Mucosa of rectum (tissue), 2 donors: ENCODE measurements around the gene KITLG.

Source experiments
- H3K27ac ChIP-seq, 2 donors: one replicate each; pipeline ENCODE4 v1.7.0; 2013; ENCODE audit warnings: inconsistent platforms in 2 of 2, low read depth in 2 of 2, low read length in 2 of 2
- H3K27me3 ChIP-seq, 2 donors: one replicate each; pipeline ENCODE4 v1.7.0; 2013; ENCODE audit warnings: low read length in 2 of 2; ENCODE audit not compliant: control insufficient read depth in 2 of 2, insufficient read depth in 2 of 2
- H3K36me3 ChIP-seq, 2 donors: one replicate each; pipeline ENCODE4 v1.7.0; 2013; ENCODE audit warnings: low read length in 2 of 2; ENCODE audit not compliant: control insufficient read depth in 2 of 2, insufficient read depth in 2 of 2
- H3K4me1 ChIP-seq, 2 donors: one replicate each; pipeline ENCODE4 v1.7.0; 2013; ENCODE audit warnings: low read length in 2 of 2, mild to moderate bottlenecking in 1 of 2; ENCODE audit not compliant: control insufficient read depth in 2 of 2, insufficient read depth in 2 of 2
- H3K4me3 ChIP-seq, 2 donors: one replicate each; pipeline ENCODE4 v1.7.0; 2013; ENCODE audit warnings: low read length in 2 of 2
- H3K9ac ChIP-seq, 2 donors: one replicate each; pipeline ENCODE4 v1.7.0; 2013; ENCODE audit warnings: low read length in 2 of 2, low read depth in 1 of 2, mild to moderate bottlenecking in 1 of 2
- H3K9me3 ChIP-seq, 2 donors: one replicate each; pipeline ENCODE4 v1.7.0; 2013; ENCODE audit warnings: low read length in 2 of 2; ENCODE audit not compliant: control insufficient read depth in 2 of 2
- donor health status: healthy.
- donor health status: Normal muscosa, but diverticular disease.

Gene KITLG

GRCh38 chr12:88546226-88546625, 34.0 kb downstream of the KITLG start:
- Histone ChIP-seq H3K27me3 (no peaks in the 10 kb centered on the region), H3K9me3 (no peaks in the 10 kb centered on the region), H3K36me3 (peaks cover 9 to 11% of the 10 kb centered on the region in 2 donors), H3K4me1 (no peaks in the 10 kb centered on the region), H3K27ac (no peak overlapping the region), H3K9ac (no peak overlapping the region), H3K4me3 (no peak overlapping the region)

- H3K4me1 ChIP-seq, result no peaks in the 10 kb centered on the region
- no peaks in the 10 kb centered on the region for H3K9me3 ChIP-seq
- H3K27me3 ChIP-seq, result no peaks in the 10 kb centered on the region
- no peak overlapping the region for H3K9ac ChIP-seq
- H3K27ac ChIP-seq, result no peak overlapping the region
- H3K36me3 ChIP-seq, result peaks cover 9 to 12% of the 10 kb centered on the region in 2 donors
- no peak overlapping the region for H3K4me3 ChIP-seq
Measured at GRCh38 chr12:88544991-88545980, 35.0 kb downstream of the KITLG start.

- Histone ChIP-seq H3K4me3 (no peak overlapping the region), H3K36me3 (peaks cover 3 to 9% of the 10 kb centered on the region in 2 donors), H3K9ac (no peak overlapping the region), H3K27me3 (no peaks in the 10 kb centered on the region), H3K9me3 (no peaks in the 10 kb centered on the region), H3K27ac (no peak overlapping the region), H3K4me1 (no peaks in the 10 kb centered on the region)
Measured at GRCh38 chr12:88539893-88540292, 40.4 kb downstream of the KITLG start.

- Histone ChIP-seq H3K27me3 (no peaks in the 10 kb centered on the region), H3K9ac (no peak overlapping the region), H3K4me3 (no peak overlapping the region), H3K9me3 (no peaks in the 10 kb centered on the region), H3K27ac (no peak overlapping the region), H3K4me1 (no peaks in the 10 kb centered on the region), H3K36me3 (peaks cover under 1 to 8% of the 10 kb centered on the region in 2 donors)
Measured at GRCh38 chr12:88538697-88539096, 41.6 kb downstream of the KITLG start.

GRCh38 chr12:88538250-88538649, 42.0 kb downstream of the KITLG start:
- no peaks in the 10 kb centered on the region for H3K27me3 ChIP-seq
- H3K9me3 ChIP-seq, result no peaks in the 10 kb centered on the region
- peaks cover 0 to 6% of the 10 kb centered on the region in 2 donors for H3K36me3 ChIP-seq
- H3K9ac ChIP-seq, result no peak overlapping the region
- no peak overlapping the region for H3K27ac ChIP-seq
- H3K4me3 ChIP-seq, result no peak overlapping the region
- no peaks in the 10 kb centered on the region for H3K4me1 ChIP-seq

GRCh38 chr12:88530868-88531267, 49.4 kb downstream of the KITLG start:
- peaks cover 0 to 3% of the 10 kb centered on the region in 2 donors for H3K4me1 ChIP-seq
- no peaks in the 10 kb centered on the region for H3K27me3 ChIP-seq
- no peak overlapping the region for H3K9ac ChIP-seq
- H3K4me3 ChIP-seq, result no peak overlapping the region
- peaks cover 0 to 6% of the 10 kb centered on the region in 2 donors for H3K9me3 ChIP-seq
- H3K36me3 ChIP-seq, result peaks cover 6 to 18% of the 10 kb centered on the region in 2 donors
- no peak overlapping the region for H3K27ac ChIP-seq

GRCh38 chr12:88529531-88530488, 50.5 kb downstream of the KITLG start:
- Histone ChIP-seq H3K9me3 (peaks cover 0 to 6% of the 10 kb centered on the region in 2 donors), H3K9ac (no peak overlapping the region), H3K36me3 (peaks cover 8 to 22% of the 10 kb centered on the region in 2 donors), H3K27ac (no peak overlapping the region), H3K4me3 (no peak overlapping the region), H3K4me1 (peaks cover 0 to 3% of the 10 kb centered on the region in 2 donors), H3K27me3 (no peaks in the 10 kb centered on the region)

GRCh38 chr12:88522961-88523360, 57.3 kb downstream of the KITLG start:
- no peaks in the 10 kb centered on the region for H3K27me3 ChIP-seq
- H3K9ac ChIP-seq, result no peak overlapping the region
- H3K4me1 ChIP-seq, result no peaks in the 10 kb centered on the region
- no peak overlapping the region for H3K27ac ChIP-seq
- no peak overlapping the region for H3K4me3 ChIP-seq
- H3K36me3 ChIP-seq, result peaks cover 8 to 17% of the 10 kb centered on the region in 2 donors
- peaks cover 0 to 6% of the 10 kb centered on the region in 2 donors for H3K9me3 ChIP-seq

- Histone ChIP-seq H3K27me3 (no peaks in the 10 kb centered on the region), H3K4me3 (no peak overlapping the region), H3K9ac (no peak overlapping the region), H3K9me3 (no peaks in the 10 kb centered on the region), H3K36me3 (peaks cover 4 to 6% of the 10 kb centered on the region in 2 donors), H3K4me1 (no peaks in the 10 kb centered on the region), H3K27ac (no peak overlapping the region)
Measured at GRCh38 chr12:88520436-88520820, 59.8 kb downstream of the KITLG start.
